GM19324 (cell line): ENCODE data around the gene COL9A1.

Experiments used
- ATAC-seq: cut with Tn5 transposase; IDR thresholded peaks from one replicate; pipeline ENCODE4 v1.9.1; 2021; ENCODE audit warnings: mild to moderate bottlenecking, moderate library complexity; ENCODE audit not compliant: unreplicated experiment, low FRiP score

COL9A1 gene

DNA sequence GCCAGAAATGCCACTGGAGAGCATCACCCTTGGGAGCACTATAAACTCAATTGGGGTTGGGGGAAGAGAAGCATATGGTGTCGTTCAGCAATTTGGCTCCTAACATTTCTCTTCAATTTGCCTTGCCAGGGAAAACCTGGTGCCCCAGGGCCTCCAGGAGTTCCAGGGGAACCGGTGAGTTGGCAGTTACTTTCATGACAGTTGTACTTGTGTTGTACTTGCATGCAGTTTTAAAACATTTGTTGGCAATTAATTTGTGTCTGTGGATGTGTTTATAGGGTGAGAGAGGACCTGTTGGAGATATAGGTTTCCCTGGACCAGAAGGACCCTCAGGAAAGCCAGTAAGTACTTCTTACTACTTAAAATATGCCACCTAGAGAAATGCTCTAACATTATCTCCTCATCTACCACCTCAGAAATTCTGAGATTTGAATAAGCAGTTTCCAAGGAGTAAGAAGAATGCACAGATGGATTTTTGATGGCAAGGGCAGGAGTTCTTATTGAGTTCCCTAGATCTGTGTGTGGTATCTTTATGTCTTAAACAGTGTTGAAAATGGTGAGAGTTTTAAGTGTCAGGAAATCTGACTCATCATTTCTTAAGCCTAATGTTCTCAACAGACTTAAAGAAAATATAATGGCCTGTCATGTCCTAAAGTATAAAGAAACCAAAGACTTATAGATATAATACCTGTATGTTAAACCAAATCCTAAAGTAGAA lies 122.5 kb downstream of the COL9A1 start:
- ATAC-seq = no peak

DNA sequence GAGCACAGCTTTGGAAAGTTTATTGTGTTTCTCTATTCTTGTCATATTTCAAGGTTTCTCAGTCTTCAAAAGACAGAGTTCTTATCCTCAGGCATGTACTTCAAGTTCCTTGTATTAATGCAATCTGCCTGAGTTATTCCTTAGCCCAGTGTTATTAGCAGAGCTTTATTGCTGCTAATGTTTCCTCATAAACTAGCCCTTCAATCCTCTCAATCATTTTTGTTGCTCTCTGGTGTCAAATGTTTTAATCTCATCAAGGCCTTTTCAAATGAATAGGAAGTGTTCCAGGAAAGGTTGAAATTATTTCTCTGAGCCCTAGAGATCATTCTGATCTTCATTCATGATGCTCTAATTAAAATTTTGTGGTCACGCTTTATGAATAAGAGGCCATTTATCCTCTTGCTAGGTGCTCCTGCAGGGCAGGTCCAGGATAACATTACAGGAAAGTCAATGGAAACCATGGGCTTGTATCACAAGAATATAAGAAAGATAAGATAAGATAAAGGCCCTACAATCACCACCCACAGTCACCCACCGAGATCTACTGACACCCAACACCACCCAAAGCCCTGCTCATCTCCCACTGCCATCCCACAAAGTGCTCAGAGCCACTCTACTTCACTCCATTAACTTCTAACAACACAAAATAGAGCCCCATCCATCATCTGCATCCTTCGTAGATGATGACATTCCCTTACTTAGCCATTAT lies 125.9 kb downstream of the COL9A1 start:
- no peak for ATAC-seq

DNA sequence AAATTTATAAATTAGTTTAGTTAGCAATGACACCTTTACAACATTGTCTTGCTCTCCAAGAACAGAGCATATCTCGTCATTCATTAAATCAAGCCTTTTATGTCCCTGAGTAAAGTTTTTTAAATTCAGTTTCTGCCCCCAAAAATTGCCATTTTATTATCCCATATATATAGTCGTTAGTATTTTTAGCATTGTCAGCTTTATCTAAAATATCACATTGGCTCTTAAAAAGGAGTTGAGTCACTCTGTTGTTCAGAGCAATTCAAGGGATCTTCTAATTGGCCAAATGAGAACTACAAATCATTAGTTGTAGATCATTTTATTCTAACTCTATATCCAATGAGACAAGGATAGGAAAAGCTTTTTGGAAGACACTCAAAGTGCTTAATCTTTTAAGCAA lies 127.1 kb downstream of the COL9A1 start:
- ATAC-seq = no peak

DNA sequence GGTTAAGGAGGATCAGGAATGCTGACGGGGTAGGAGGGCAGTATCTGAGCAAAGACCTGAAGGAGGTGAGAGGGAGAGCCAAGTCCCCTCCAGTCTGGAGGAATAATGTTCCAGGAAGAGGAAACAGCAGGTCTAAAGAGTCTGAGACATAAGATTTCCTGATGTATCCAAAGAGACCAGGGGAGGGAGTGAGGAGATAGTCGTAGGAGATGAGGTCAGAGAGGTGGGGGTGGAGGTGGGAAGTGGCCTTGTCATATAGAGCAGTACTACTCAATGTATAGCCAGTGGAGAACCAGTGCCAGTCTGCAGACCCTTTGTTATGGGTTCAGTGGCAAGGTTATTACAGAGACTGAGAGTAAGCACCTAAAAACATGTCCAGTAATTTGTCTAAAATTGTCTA lies 130.6 kb downstream of the COL9A1 start:
- no peak for ATAC-seq

DNA sequence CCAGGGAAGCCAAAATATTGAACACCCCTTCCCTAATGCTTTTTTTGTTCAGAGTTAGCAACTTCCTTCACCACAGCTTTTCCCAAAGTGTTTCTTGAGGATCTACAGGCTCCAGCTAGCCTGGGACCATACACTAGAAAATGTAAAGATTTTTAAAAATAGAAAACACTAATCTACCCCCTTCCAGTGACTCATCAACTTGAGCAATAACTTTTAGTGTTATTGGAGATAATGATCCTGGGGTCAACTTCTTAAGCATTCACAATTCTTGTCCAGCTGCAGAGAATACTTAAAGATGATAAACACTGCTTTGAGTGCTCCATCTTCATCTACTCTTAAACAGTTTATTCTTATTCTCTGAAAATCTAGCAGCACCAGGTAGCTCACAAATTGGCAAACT lies 131.6 kb downstream of the COL9A1 start:
- no peak for ATAC-seq

DNA sequence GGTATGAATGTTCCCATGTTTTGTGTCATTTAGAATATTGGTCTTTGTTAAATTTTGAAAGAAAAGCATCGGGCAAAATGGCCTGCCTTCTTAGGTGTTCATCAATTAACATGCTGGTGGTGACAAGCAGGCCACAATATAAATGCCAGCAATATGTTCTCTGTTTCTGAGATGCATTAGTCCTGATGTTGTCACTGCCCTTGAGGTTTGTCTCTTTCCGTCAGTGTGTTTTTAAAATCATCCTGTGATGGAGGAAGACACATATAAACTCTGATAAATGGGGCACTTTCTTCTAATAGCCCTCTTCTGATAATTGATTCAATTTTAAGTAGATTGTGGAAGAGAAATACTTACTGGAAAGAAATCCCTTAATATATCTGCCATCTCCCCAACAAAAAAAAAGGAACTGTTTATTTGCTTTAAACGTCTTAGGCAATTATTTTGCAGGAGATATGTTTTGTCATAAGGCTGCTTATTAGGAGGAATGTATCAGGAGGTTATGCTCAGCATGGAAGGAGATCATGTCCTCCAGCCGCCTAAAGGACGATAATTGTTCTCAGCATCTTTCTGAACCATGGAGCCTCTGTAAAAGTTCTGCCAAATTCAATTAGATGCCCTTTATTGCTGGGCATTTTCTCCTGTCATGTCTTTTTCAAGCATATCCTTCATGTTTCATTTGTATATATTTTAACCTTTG lies 134.1 kb downstream of the COL9A1 start:
- no peak for ATAC-seq
